ENCODE data around the gene AGBL4.
A peak's percentile ranks its signal among the peaks of the same experiment; 100 is the strongest.

AGBL4 gene

DNA sequence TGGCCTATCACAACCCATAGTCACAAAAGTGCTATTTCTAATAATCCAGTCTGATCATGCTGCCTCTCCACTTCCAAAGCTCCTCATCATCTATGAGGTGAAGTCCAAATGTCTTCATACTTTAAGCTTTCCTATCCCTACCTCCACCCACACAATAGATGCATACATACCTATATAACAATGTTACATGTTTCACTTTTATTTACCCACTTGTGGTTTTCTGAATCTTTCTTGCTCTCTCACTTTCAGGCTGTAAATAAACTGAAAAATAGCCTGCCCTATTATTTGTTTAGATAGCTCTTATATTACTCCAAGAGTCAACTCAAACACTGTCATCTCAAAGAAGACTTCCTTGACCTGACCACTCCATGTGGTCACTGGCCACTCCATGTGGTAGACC lies 840.3 kb downstream of the AGBL4 start:
- DNase-seq (ENCODE audit: low spot score), result no peak

DNA sequence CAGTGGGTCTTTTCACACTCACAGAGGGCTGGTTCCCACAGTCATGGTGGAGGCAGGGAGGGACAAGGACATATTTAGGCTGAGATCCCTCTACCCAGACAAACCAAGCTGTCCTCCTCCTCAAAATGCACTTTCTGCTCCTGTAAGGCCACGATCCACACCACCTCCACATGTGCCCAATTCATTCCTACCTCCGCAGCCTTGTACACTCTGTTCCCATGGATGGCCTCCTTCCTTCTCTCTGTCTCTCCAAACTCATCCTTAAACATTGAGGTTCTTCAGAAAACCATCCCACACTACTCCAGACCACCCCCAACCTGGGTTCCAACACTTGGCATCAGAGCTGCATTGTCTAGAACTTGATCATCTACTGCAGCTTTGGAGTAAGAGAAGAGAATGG lies 842.7 kb downstream of the AGBL4 start:
- no peak for DNase-seq (ENCODE audit: low spot score)

DNA sequence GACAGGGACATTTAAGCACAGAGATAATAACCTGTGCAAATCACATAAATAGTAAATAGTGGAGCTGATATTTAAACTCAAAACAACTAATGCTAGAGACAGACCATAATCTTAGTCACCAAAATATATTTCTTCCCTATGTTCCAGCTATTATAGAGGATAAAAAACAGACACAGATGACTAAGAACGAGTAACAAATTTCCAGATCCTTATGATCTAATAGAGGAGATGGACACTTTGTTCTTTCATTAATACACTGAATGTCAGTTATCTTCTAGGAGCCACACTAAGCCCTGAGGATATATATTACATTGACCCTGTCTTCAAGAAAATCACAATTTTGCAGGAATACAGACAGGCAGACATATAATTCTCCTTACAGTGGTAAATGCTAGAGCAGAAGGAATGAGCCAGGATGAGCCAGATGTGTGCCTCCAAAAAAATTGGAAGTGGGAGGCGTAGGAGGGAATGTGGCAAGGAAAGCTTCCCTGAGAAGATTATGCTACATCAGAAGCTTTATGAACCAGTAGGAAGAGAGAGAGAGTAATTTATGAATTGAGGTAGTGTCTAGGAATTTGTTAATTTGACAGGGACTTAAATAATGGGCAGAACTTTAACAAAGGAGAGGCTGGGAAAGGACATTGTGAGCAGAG lies 851.7 kb downstream of the AGBL4 start:
- no peak for DNase-seq (ENCODE audit: low spot score)

DNA sequence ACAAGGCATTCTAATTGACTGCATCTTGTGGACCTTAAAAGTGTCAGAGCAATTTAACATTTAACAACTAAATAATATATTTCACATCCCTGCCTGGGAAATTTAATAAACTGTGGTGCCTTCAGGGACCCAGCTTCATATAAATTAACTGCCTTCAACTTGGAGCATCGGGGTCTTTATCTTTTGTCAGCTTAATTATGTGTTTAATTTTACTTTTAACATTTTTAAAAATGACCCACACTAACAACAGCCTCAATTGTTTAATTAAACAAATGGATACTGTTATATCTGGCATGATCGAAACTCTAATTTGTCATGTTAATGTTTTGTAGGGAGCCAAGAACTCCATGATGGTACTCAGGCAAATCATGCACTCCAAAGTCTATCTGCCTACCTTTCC lies 857.7 kb downstream of the AGBL4 start:
- DNase-seq (ENCODE audit: low spot score), result no peak

DNA sequence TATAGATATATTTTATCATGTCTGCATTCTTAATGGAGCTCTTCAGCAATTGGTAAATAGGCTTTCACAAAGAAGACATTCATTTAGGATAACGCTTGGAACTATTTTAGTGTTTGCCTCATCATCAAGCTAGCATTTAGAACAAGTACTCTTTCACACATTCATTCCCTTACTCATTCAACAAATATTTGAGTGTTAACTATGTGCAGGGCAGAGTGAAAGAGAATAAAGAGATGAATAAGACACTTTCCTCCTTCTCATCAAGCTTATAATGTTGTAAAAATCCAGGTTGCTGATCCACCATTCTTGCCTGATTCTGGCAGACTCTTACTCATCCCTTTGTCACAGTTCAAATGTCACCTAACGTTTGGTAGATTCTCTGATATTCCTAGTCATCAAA lies 860.7 kb downstream of the AGBL4 start:
- DNase-seq (ENCODE audit: low spot score), result peak; percentile 45

DNA sequence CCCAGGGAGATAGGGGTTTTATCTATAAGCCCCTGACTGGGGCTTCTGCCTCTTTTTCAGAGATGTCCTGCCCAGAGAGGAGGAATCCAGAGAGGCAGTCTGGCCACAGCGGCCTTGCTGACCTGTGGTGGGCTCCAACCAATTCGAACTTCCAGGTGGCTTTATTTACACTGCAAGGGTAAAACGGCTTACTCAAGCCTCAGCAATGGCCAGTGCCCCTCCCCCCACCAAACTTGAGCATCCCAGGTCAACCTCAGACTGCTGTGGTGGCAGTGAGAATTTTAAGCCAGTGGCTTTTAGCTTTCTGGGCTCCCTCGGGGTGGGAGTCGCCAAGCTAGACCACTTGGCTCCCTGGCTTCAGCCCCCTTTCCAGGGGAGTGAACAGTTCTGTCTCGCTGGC lies 863.1 kb downstream of the AGBL4 start:
- DNase-seq (ENCODE audit: low spot score), result no peak

DNA sequence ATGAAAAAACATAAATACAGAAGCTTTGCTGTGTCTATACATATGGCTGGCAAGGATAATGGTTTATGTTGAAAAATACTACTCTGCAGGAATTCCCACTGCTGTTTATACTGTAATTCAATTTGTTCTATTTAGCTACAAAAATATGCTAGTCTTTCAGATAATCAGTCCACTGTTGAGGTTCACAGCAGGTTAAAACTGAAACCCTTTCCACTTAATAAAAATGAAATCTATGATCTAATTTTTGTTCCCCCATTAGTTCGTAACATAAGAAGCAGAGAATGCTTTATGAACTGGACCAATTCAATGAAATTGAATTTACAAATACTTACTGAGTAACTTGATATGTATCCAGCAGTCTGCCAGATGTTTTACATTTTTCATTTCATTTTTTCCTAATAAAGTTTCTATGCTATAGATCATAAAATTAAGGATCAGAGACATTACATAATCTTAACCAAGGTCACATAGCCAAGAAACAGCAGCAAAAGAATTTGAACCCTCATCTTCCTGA lies 887.0 kb downstream of the AGBL4 start:
- DNase-seq (ENCODE audit: low spot score), result no peak

DNA sequence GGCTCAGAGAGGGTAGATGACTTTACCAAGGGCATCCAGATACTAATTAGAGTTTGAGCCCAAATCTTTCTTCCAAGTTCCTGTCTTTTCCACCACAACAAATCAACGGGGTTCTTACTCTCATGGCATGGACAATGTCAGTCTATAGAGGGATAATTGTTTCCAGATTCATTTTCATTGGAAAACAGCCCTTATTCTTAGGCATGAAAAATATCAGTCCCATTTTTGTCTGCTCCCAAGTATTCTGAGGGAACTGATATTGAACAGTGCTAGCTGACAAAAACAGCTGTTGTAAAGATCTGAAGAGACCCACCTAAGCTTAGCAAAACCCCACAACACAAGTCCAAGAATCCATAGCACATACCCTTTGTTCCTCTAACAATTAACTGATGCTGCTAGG lies 898.0 kb downstream of the AGBL4 start:
- DNase-seq (ENCODE audit: low spot score), result no peak

DNA sequence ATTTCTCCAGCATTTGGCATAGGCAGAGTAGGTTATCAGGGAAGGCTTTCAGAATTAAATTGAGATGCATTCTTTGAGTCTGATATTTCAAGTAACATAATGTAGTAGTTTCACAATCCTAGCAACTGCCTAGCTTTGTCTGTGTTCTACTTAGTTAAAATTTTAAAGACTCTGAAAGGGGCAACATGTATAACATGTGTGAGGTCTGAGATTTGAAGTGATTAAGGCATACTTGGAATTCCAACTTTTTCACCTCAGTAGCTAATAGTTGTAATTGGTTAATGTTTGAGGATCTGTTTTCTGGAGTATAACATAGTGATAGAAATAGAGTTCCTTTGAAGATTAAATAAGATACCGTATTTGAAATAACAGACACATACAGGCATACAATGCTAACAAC lies 911.8 kb downstream of the AGBL4 start:
- no peak for DNase-seq (ENCODE audit: low spot score)

DNA sequence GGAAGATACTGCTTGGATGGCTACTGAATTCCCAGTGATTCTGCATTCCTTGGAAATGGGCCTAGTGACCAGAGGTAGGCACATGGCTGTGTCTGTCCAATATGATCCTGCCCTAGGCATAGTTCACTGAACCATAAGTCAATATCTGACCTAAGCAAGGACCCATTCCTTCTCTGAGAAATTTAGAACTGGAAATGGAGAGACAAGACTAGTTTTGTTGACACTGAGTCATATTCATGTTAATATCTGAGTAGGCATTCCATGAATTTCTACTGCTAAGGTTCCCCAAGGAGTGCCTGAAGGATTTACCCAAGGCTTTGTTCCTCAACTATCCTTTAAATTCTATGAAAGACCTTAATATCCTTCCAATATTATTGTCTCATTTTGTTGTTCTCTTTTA lies 917.3 kb downstream of the AGBL4 start:
- DNase-seq (ENCODE audit: low spot score), result no peak

DNA sequence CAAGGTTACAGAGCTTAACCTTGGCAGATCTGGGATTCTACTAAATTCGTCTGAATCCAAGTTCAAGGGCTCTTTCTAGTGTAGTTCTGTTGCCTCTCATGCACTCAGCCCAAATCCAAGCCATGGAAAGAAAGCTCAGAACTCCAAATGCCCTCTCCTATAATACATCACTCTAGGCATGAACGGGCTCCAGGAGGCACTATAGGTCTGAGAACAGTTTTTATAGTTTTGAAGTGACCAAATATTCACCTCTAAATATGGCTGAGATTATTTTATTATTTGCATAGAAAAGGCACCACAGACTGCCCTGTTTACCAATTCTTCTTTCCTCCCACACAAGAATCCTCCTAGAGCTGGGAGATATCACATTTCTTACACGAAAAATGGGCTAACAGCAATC lies 919.2 kb downstream of the AGBL4 start:
- DNase-seq (ENCODE audit: low spot score), result no peak

DNA sequence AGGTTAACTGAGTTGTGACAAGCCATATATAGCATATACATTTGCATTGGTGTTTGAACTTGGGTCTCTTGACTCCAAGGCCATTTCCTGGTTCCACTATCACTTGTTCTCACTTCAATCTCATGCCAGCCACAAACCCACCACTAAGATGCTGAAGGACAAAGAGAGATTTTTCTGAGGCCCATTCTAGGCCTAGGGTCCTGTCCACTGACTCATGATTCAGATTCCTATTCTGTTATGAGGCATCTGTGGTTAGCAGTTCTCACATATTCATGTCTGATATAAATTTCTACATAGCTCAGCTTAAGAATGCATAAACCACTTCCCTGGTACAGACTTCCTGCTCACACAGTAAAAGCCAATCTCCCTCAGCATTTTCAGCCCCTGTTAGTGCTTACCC lies 921.0 kb downstream of the AGBL4 start:
- no peak for DNase-seq (ENCODE audit: low spot score)

DNA sequence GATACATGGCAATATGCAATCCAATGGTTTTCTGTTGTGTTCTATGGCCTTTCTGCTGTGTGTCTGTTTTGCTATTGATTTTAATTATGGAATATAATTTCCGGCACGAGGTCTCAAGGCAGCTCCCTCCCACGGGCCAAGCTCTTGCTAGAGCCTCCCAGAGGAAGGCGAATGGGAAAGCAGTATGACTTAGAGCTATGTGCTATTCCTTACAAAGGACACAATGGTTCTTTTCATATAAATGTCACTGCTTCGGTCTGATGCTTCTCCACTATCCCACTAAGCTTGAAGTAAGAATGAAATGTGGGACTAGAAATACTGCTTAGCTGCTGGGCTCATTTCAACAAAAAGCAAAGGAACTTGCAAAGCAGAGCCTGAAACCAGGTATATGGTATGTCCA lies 924.9 kb downstream of the AGBL4 start:
- DNase-seq (ENCODE audit: low spot score), result peak; percentile 1

DNA sequence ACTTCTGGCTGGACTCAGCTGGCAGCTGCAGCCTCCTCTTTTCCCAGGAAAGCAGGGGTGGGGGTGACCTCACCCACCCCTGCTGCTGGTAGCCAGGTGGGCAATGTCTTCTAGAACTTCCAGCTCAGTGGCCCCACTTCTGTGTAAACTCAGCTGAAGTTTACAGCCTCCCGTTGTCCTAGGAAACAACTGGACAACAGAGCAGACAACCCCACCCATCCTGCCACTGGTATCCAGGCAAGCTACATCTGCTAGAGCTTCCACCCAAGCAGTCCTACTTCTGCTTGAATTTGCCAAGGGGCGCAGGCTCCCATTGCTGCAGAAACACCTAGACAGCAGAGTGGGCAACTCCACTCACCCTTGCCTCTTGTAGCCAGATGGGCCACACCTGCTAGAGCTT lies 937.4 kb downstream of the AGBL4 start:
- no peak for DNase-seq (ENCODE audit: low spot score)

DNA sequence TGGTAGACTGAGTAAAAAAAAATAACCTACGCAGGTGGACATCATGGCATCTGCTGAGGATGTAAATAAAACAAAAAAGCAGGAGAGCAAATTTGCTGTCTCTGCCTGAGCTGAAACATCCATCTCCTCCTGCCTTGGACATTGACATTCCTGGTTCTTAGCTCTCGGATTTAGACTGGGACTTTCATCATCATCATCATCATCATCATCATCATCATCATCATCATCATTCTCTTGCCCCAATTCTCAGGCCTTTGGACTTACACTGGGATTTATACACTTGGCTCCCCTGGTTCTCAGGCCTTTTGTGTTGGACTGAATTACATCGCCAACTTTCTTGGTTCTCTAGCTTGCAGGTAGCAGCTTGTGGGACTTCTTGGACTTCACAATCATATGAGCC lies 938.7 kb downstream of the AGBL4 start:
- DNase-seq (ENCODE audit: low spot score), result no peak

DNA sequence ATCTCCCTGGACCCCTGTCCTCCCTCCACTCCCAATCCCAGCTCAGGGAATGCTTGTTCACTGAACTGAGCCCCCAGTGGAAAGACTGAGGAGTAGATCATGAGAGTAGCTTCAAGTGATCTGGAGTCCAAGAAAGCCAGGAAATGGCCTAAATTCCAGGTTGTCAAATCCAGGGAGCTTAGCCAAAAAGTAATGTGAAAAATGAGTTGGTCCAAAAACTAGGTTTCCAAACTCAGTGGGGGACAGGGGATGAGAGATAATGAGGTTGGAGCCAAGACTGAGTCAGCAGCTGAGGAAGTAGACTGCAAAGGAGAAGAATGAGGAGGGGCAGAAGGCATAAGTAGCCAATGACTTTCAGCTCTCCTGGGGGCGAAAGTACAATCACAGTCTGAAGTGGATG lies 963.0 kb downstream of the AGBL4 start:
- DNase-seq (ENCODE audit: low spot score), result no peak

DNA sequence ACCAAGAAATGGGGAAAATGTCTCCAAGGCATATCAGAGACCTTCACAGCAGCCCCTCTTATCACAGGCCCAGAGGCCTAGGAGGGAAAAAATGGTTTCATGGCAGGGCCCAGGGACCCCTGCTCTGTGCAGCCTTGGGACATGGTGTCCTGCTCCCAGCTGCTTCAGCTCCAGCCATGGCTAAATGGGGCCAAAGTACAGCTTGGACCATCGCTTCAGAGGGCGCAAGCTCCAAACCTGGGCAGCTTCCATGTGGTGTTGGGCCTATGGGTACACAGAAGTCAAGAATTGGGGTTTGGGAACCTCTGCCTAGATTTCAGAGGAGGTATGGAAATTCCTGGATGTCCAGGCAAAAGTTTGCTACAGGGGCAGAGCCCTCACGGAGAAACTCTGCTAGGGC lies 964.7 kb downstream of the AGBL4 start:
- DNase-seq (ENCODE audit: low spot score), result no peak

DNA sequence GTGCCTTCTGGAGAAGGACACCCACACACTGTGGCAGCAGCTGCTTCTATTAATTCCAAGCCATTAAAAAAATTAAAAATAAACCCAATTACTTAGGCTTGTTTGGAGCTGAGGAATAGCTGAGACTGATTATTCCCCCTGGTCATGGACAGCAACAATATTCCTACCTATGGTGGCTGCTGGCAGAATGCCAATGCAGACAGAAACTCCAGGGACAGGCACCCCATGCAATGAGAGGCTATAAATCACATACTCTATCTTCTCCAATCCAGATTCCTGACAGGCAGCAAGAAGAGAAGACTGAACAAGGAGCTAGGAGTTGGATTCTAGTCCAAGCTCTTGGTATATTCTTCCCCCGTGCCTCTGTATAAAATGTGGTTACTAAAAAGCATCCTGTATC lies 971.7 kb downstream of the AGBL4 start:
- no peak for DNase-seq (ENCODE audit: low spot score)

DNA sequence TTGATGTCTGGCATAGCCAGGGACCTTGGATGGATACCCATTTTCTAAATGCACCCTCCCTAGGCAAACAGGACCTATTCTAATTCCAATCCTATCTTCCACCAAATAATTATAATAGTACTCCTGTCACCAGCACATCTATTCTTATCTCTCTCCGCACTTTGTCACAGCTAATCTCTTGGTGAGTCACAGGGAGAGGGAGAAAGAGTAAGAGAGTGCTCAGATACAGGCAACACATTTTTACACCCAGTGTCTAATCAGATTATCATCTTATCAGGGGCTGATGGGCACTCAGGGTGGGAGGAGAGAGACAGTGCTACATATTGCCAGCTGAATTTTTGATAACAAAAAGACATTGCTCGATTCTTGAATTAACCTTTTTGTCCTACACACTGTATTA lies 972.1 kb downstream of the AGBL4 start:
- peak; percentile 56 for DNase-seq (ENCODE audit: low spot score)

DNA sequence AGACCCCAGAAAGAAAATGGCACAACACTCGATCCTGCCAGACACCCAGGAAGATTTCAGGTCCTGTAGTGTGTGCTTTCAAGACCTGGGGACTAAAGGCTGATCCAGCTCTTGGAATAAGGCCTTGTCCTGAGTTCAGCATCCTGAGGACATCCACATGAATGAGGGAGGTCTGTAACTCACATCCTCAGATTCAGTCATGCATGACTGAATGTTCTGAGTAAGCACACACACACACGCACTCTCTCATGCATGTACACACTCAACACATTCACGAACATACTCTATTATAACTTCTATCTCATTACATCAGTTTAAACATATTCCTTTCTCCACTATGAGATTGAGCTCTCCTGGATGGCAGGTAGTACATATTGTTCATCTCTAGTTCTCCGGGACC lies 973.7 kb downstream of the AGBL4 start:
- no peak for DNase-seq (ENCODE audit: low spot score)

DNA sequence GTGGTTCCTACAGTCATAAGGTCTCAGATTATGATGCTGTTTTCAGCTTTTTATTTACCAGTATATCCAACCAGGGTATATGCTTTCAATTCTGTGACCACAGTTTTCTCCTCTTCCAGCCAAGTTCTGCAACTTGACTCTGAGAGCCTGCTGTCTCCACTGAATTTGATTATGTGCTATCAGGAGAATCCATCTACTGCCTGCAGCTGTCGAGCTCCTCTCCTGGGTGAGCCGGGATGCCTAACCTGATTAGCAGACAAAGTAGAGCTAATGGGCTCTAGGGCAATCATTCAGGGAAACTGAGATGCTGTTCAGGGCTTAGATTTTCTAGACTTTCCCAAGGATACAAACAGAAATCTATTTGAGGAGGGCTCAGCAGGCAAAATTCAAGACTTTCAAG lies 975.6 kb downstream of the AGBL4 start:
- no peak for DNase-seq (ENCODE audit: low spot score)

DNA sequence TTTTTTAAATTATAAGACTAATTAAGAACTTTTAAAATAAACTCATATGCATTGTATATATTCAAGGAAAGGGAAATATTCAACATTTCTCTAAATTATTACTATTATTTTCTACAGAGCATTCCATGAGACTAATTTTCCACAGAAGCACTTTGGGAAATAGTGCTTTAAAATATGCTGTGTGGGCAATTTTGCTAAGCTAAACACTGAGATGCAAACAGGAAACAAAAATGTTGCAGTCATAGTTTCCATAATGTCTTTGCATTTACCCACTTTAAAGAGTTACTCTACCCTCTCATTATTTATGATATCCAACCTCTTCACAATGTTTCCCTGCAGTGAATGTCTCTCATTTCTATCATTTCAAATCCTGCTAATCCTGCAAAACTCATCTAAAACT lies 977.4 kb downstream of the AGBL4 start:
- no peak for DNase-seq (ENCODE audit: low spot score)

DNA sequence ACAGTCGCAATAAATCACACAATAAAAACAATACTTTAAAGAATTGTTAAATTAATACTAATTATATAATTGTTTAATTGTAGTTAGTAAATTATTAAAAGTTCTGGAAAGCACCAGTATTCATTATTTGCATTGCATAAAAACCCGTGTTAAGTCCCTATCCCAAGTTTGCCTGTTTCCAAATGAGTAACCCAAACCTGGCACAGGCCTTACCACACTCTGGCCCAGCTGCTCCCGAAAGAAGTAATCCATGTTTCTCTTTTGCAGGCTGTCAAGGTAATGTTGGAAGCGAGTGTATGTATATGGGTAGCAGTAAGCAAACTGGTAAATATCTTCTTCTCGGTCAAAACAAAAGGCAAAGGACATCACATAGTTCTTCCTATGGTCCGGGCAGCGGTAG lies 978.4 kb downstream of the AGBL4 start:
- no peak for DNase-seq (ENCODE audit: low spot score)

DNA sequence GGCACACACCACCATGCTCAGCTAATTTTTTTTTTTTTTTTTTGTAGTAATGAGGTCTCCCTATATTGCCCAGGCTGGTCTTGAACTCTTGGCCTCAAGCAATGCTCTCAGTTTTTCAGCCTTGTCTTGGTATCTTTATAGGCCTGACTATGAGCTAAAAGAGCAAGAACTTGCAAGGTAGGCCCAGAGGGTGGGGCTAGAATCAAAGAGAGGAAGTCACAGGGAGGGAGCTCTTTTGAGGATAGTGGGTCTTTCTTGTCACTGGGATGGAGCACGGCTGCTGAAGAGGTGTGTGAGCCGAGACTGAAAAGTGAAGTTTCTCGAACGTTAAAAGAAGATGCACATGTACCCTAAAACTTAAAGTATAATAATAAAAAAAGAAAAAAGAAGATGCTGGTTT lies 987.1 kb downstream of the AGBL4 start:
- no peak for DNase-seq (ENCODE audit: low spot score)

DNA sequence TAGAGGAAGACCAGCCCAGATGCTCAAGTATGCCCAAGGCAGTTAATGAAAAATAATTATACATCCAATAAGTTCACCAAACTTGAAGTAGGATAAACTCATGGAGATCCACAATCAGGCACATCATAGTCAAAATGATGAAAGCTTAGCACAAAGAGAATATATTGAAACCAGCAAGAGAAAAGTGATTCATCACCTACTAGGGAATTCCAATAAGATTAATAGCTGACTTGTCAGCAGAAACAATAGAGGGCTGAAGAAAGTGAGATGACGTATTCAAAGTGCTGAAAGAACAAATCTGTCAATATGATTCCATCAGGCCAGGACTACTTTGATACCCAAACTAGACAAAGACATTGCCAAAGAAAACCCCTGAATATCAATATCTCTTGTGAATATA lies 995.4 kb downstream of the AGBL4 start:
- no peak for DNase-seq (ENCODE audit: low spot score)
